HCT116 (cell line): ENCODE data around the gene ARSI. TPM values are rescaled to one million over a fixed set of nuclear protein-coding genes. Genes with fewer than 3 reads are reported as not detected.

ENCODE experiments used
- ATAC-seq: fragments of 200-7000 bp; cut with Tn5 transposase; 2 replicates; pipeline ENCODE4 v1.9.1; 2020; ENCODE audit warnings: mild to moderate bottlenecking, moderate library complexity
- BruUV-seq: library from RNA; stranded (reverse); fragments of 400-500 nt; replicated peaks from 2 replicates; lab custom pipeline; 2021; lab: Mats Ljungman, UMichigan
- CTCF ChIA-PET: fragments of 300-600 bp; sonication (Branson Sonifier 250); formaldehyde crosslinking; loops from one replicate; lab custom pipeline; 2021; ENCODE audit warnings: antibody characterized with exemption; lab: Charles Lee
- POLR2A ChIA-PET: fragments of 300-600, 350-600 bp; sonication (Branson Sonifier 250); formaldehyde crosslinking; loops from one replicate; lab custom pipeline; 2021; ENCODE audit warnings: antibody characterized with exemption; lab: Charles Lee
- RAD21 ChIA-PET, 2 experiments: fragments of 300-600 bp; sonication (Branson Sonifier 250); formaldehyde crosslinking; loops; one replicate each; lab custom pipeline; 2023; ENCODE audit warnings: low total read pairs in 2 of 2; ENCODE audit not compliant: uncharacterized antibody in 2 of 2, unreplicated experiment in 2 of 2, low non-redundant PET in 1 of 2; lab: Charles Lee
- DNase-seq: peaks from one replicate; pipeline ENCODE4 v3.0.0-alpha.2; 2010; ENCODE audit warnings: low read depth, low spot score
- H2AFZ ChIP-seq: fragments of 200-600 bp; shearing (Covaris generic), sonication (generic); 2 replicates; pipeline ENCODE4 v1.6.1; 2017; ENCODE audit warnings: low read depth, mixed run types, mixed read lengths, antibody characterized with exemption, low read length; ENCODE audit not compliant: poor library complexity, severe bottlenecking
- H3K27ac ChIP-seq: 2 replicates; pipeline ENCODE4 v1.5.1; 2012; ENCODE audit warnings: low read depth, low read length
- H3K27me3 ChIP-seq: fragments of 200-600 bp; sonication (generic); 2 replicates; pipeline ENCODE4 v1.6.1; 2016; ENCODE audit warnings: mixed run types, low read length, mixed read lengths; ENCODE audit not compliant: insufficient read depth
- H3K36me3 ChIP-seq, 2 experiments: fragments of 200-500 bp in 1 of 2; fragments of 200-600 bp in 1 of 2; sonication (Bioruptor generic) in 1 of 2; sonication (generic) in 1 of 2; 2 replicates each; pipeline versions ENCODE4 v1.5.1 to v1.6.1; 2014 to 2016; ENCODE audit warnings: low read length in 2 of 2, inconsistent platforms in 1 of 2, mixed read lengths in 1 of 2, mixed run types in 1 of 2; ENCODE audit not compliant: insufficient read depth in 2 of 2, control insufficient read depth in 1 of 2
- H3K4me1 ChIP-seq, 2 experiments: fragments of 200-600 bp in 1 of 2; sonication (generic) in 1 of 2; 2 replicates each; pipeline versions ENCODE4 v1.5.1 to v1.6.1; 2012 to 2017; ENCODE audit warnings: low read length in 2 of 2, inconsistent platforms in 1 of 2, mild to moderate bottlenecking in 1 of 2, mixed read lengths in 1 of 2, mixed run types in 1 of 2, moderate library complexity in 1 of 2; ENCODE audit not compliant: insufficient read depth in 2 of 2, control insufficient read depth in 1 of 2
- H3K4me2 ChIP-seq: fragments of 200-600 bp; sonication (generic); 2 replicates; pipeline ENCODE4 v1.6.1; 2017; ENCODE audit warnings: mixed run types, low read length, mixed read lengths
- H3K4me3 ChIP-seq, 2 experiments: fragments of 200-600 bp in 1 of 2; sonication (generic) in 1 of 2; replicated peaks in 1 of 2; 2 replicates each; pipeline ENCODE4 v1.5.1; 2011 to 2016; ENCODE audit warnings: low read length in 2 of 2, control low read depth in 1 of 2, low read depth in 1 of 2, mild to moderate bottlenecking in 1 of 2, mixed read lengths in 1 of 2, mixed run types in 1 of 2
- H3K79me2 ChIP-seq: fragments of 200-600 bp; sonication (generic); 2 replicates; pipeline ENCODE4 v1.6.1; 2017; ENCODE audit warnings: mild to moderate bottlenecking, mixed run types, low read length, moderate library complexity, mixed read lengths; ENCODE audit not compliant: insufficient read depth
- H3K9ac ChIP-seq: fragments of 200-600 bp; sonication (generic); 2 replicates; pipeline ENCODE4 v1.6.1; 2016; ENCODE audit warnings: low read length, mixed read lengths
- H3K9me2 ChIP-seq: fragments of 200-600 bp; sonication (generic), shearing (Covaris generic); 2 replicates; pipeline ENCODE4 v1.6.1; 2017; ENCODE audit warnings: mixed run types, mild to moderate bottlenecking, moderate library complexity; ENCODE audit not compliant: insufficient read depth
- H3K9me3 ChIP-seq, 2 experiments: fragments of 200-500 bp in 1 of 2; fragments of 200-600 bp in 1 of 2; sonication (Bioruptor generic) in 1 of 2; sonication (generic) in 1 of 2; 2 replicates each; pipeline ENCODE4 v1.6.1; 2014 to 2017; ENCODE audit warnings: low read length in 2 of 2, mixed read lengths in 2 of 2, inconsistent platforms in 1 of 2, low read depth in 1 of 2, mild to moderate bottlenecking in 1 of 2, mixed run types in 1 of 2, moderate library complexity in 1 of 2; ENCODE audit not compliant: control insufficient read depth in 1 of 2, insufficient read depth in 1 of 2
- H4K20me1 ChIP-seq: fragments of 200-600 bp; sonication (generic), shearing (Covaris generic); 2 replicates; pipeline ENCODE4 v1.6.1; 2017; ENCODE audit warnings: mixed run types, mild to moderate bottlenecking, moderate library complexity; ENCODE audit not compliant: insufficient read depth
- CBX3 ChIP-seq: IDR thresholded peaks from 2 replicates; pipeline ENCODE4 v1.6.1; 2012; ENCODE audit warnings: low read depth
- CTCF ChIP-seq, 3 experiments: fragments of 200-600 bp in 1 of 3; sonication (generic) in 1 of 3; IDR thresholded peaks in 2 of 3; conservative IDR thresholded peaks in 1 of 3; 2 replicates each; pipeline ENCODE4 v1.5.1; 2012 to 2017; ENCODE audit warnings: low read depth in 2 of 3, low read length in 2 of 3, antibody characterized with exemption in 1 of 3, borderline replicate concordance in 1 of 3, control low read depth in 1 of 3, mild to moderate bottlenecking in 1 of 3, mixed read lengths in 1 of 3, mixed run types in 1 of 3, moderate library complexity in 1 of 3; ENCODE audit not compliant: insufficient read depth in 1 of 3
- POLR2AphosphoS5 ChIP-seq: IDR thresholded peaks from 2 replicates; pipeline ENCODE4 v1.6.1; 2011; ENCODE audit warnings: mild to moderate bottlenecking, low read depth, low read length, moderate library complexity
- RAD21 ChIP-seq: IDR thresholded peaks from 2 replicates; pipeline ENCODE4 v1.6.1; 2012; ENCODE audit warnings: low read depth, mild to moderate bottlenecking
- ZNF274 ChIP-seq: fragments of 200-500 bp; sonication (Bioruptor generic); IDR thresholded peaks from 2 replicates; pipeline ENCODE4 v1.6.1; 2014; ENCODE audit warnings: mild to moderate bottlenecking, low read depth, low read length, inconsistent platforms
- intact Hi-C: fragments of 100-400 bp; cut with micrococcal nuclease; formaldehyde crosslinking; loops from 2 replicates; pipeline ENCODE4 v1.10.0; 2022
- total RNA-seq: library from RNA; stranded (reverse); gene quantifications from one replicate; pipeline ENCODE4 v1.2.1, GENCODE V29; 2021; ENCODE audit not compliant: unreplicated experiment
- TF ChIP-seq, protein P1 (sequence below): IDR thresholded peaks from 2 replicates; pipeline ENCODE4 v1.6.1; 2012
- TF ChIP-seq, protein P2 (sequence below): IDR thresholded peaks from 2 replicates; pipeline ENCODE4 v1.6.1; 2011; ENCODE audit warnings: mild to moderate bottlenecking, low read length, moderate library complexity; ENCODE audit not compliant: insufficient replicate concordance; ENCODE audit errors: extremely low read depth

The ARSI gene
- total RNA-seq, 1 experiment from 2014 or later: 0.07 TPM

GRCh38 chr5:150347003-150347402 lies 44.3 kb upstream of the ARSI start (continued):
- TF ChIP-seq RAD21 (no peak), CTCF (IDR thresholded peaks at IDR 0.05 in 2 of 3, conservative IDR thresholded peaks at IDR 0.05 in 1 of 3; ENCODE audit: borderline replicate concordance in 1 of 3, insufficient read depth in 1 of 3, low read depth in 2 of 3, low read length in 2 of 3) (no peak), ZNF274 (no peak), POLR2AphosphoS5 (no peak)
- TF ChIP-seq, protein P1, sequence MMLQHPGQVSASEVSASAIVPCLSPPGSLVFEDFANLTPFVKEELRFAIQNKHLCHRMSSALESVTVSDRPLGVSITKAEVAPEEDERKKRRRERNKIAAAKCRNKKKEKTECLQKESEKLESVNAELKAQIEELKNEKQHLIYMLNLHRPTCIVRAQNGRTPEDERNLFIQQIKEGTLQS: no peak

DNA sequence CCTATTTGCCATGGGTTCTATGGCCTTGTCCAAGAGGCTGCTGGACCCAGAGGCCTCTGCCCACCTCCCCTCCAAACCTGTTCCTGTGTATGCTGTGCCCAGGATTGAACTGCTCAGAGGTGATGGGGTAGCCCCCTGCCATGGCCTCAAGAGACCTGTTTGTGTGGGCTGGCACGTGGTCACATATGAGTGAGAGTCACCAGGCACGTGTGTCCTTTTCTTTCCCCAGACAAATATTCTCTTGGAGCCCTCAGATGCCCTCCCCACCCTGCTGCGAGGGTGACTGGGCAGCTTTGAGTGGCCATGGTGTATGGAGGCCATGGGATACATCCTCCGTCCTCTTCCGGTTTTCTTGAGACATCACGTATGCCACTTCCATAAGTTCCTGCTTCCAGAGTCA lies 43.9 kb upstream of the ARSI start:
- BruUV-seq: no TSS peak
- CTCF ChIA-PET: no interaction called here
- H3K9me3 ChIP-seq: no peaks in the 10 kb centered on the region
- H4K20me1 ChIP-seq: no peaks in the 10 kb centered on the region
- TF ChIP-seq CBX3: no peak
- TF ChIP-seq, protein P2, sequence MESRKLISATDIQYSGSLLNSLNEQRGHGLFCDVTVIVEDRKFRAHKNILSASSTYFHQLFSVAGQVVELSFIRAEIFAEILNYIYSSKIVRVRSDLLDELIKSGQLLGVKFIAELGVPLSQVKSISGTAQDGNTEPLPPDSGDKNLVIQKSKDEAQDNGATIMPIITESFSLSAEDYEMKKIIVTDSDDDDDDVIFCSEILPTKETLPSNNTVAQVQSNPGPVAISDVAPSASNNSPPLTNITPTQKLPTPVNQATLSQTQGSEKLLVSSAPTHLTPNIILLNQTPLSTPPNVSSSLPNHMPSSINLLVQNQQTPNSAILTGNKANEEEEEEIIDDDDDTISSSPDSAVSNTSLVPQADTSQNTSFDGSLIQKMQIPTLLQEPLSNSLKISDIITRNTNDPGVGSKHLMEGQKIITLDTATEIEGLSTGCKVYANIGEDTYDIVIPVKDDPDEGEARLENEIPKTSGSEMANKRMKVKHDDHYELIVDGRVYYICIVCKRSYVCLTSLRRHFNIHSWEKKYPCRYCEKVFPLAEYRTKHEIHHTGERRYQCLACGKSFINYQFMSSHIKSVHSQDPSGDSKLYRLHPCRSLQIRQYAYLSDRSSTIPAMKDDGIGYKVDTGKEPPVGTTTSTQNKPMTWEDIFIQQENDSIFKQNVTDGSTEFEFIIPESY: no peak
- TF ChIP-seq, protein P1: no peak
- no peak overlapping the region for H3K4me3 ChIP-seq
- no peaks in the 10 kb centered on the region for H3K27me3 ChIP-seq
- intact Hi-C loops: no loop called here
- no peak overlapping the region for H3K9ac ChIP-seq
- H2AFZ ChIP-seq: no peak overlapping the region
- POLR2A ChIA-PET: no interaction called here
- no peak overlapping the region for H3K27ac ChIP-seq
- RAD21 ChIA-PET: no interaction called here
- DNase-seq (no peak), ATAC-seq (no peak)
- H3K79me2 ChIP-seq: no peaks in the 10 kb centered on the region
- no peaks in the 10 kb centered on the region for H3K36me3 ChIP-seq
- H3K4me1 ChIP-seq: peaks cover 3 to 11% of the 10 kb centered on the region in 2 experiments; a peak in 2 of 4 replicates
- H3K9me2 ChIP-seq: no peaks in the 10 kb centered on the region
- H3K4me2 ChIP-seq: no peak overlapping the region
